SK-N-SH (cell line): ENCODE data around the gene WDR31.

Experiments used
- EP300 ChIP-seq, 2 experiments: IDR thresholded peaks; 2 replicates each; pipeline versions ENCODE4 v1.4.0 to v1.6.1; 2012; ENCODE audit warnings: borderline replicate concordance in 1 of 2, low read depth in 1 of 2, low read length in 1 of 2
- JUND ChIP-seq: IDR thresholded peaks from 2 replicates; pipeline ENCODE4 v1.4.0; 2012
- TCF12 ChIP-seq: IDR thresholded peaks from 2 replicates; pipeline ENCODE4 v1.4.0; 2012
- TF ChIP-seq, protein P1 (sequence below): fragments of 200-600 bp; sonication (generic); IDR thresholded peaks from 2 replicates; pipeline ENCODE4 v1.6.1; 2017; ENCODE audit warnings: antibody characterized with exemption, mild to moderate bottlenecking, moderate library complexity
- TF ChIP-seq, protein P2 (sequence below): IDR thresholded peaks from 2 replicates; pipeline ENCODE4; 2012

DNA sequence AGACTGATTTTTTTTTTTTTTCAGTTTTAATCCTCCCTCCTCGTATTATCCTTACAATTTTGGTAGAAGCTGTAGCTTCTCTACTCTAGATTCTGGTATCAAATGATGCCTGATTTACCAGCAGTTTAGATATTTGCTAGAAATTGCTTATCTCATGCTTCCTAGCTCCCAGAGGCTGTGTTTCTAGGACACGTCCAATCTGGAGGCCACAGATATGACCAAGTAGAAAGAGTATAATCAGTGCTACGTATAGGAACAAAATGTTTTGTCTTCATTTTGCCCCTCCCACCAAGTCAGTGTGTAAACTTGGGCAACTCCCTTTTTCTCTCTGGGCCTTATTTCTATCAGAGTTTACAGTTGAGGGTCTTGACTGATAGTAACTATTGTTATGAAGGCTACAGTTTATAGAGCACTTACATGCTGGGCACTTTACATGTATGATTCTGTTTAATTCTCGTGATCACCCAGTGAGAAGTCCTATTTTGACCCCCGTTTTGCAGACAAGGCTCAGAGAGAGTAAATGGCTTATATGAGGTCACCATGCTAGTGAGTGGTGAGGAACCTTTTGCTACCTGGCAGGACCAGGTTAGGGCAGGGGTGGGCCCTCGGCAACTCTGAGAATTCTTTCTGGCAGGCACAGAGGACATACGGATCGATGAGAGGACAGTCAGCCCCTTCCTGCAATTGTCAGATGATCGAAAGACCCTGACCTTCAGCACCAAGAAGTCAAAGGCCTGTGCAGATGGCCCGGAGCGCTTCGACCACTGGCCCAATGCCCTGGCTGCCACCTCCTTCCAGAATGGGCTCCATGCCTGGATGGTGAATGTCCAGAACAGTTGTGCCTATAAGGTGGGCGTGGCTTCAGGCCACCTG, 29.1 kb upstream of the WDR31 start:
- TF ChIP-seq EP300 (IDR thresholded peaks at IDR 0.05; ENCODE audit: borderline replicate concordance in 1 of 2, low read depth in 1 of 2, low read length in 1 of 2) = no peak
- TF ChIP-seq, protein P1, sequence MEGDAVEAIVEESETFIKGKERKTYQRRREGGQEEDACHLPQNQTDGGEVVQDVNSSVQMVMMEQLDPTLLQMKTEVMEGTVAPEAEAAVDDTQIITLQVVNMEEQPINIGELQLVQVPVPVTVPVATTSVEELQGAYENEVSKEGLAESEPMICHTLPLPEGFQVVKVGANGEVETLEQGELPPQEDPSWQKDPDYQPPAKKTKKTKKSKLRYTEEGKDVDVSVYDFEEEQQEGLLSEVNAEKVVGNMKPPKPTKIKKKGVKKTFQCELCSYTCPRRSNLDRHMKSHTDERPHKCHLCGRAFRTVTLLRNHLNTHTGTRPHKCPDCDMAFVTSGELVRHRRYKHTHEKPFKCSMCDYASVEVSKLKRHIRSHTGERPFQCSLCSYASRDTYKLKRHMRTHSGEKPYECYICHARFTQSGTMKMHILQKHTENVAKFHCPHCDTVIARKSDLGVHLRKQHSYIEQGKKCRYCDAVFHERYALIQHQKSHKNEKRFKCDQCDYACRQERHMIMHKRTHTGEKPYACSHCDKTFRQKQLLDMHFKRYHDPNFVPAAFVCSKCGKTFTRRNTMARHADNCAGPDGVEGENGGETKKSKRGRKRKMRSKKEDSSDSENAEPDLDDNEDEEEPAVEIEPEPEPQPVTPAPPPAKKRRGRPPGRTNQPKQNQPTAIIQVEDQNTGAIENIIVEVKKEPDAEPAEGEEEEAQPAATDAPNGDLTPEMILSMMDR = no peak
- no peak for TF ChIP-seq JUND
- TF ChIP-seq, protein P2, sequence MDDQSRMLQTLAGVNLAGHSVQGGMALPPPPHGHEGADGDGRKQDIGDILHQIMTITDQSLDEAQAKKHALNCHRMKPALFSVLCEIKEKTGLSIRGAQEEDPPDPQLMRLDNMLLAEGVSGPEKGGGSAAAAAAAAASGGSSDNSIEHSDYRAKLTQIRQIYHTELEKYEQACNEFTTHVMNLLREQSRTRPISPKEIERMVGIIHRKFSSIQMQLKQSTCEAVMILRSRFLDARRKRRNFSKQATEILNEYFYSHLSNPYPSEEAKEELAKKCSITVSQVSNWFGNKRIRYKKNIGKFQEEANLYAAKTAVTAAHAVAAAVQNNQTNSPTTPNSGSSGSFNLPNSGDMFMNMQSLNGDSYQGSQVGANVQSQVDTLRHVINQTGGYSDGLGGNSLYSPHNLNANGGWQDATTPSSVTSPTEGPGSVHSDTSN = no peak
- TF ChIP-seq TCF12 = no peak
